Activated CD4-positive, alpha-beta T cell treated with anti-CD3 and anti-CD28 coated beads for 1 hour (primary cell): ENCODE measurements around the gene MVD.

ENCODE experiments used
- DNase-seq: peaks from one replicate; pipeline ENCODE4 v3.0.0-alpha.2; 2020

Gene MVD

GRCh38 chr16:88662843-88663606 lies at the start of gene MVD:
MVD (minus strand) TSS chr16:88663091; CDS start chr16:88663080, 11 bp downstream.
- peak; percentile 93 for DNase-seq

- DNase-seq, result no peak
Measured at GRCh38 chr16:88712362-88712979, 49.6 kb upstream of the MVD start.

GRCh38 chr16:88711750-88712340 lies 49.0 kb upstream of the MVD start:
- DNase-seq, result no peak

- no peak for DNase-seq
Measured at GRCh38 chr16:88710556-88710955, 47.7 kb upstream of the MVD start.

- DNase-seq, result no peak
Measured at GRCh38 chr16:88706965-88707826, 44.3 kb upstream of the MVD start.

GRCh38 chr16:88706229-88706964 lies 43.5 kb upstream of the MVD start, which contains the start of the genes CTU2 and RNF166:
CTU2 (plus strand) TSS chr16:88706503; CDS start chr16:88706531, 28 bp downstream.
RNF166 (minus strand) TSS chr16:88706408; CDS start chr16:88706325, 83 bp downstream.
- peak; percentile 88 for DNase-seq

- no peak for DNase-seq
Measured at GRCh38 chr16:88705801-88706228, 42.9 kb upstream of the MVD start.

- no peak for DNase-seq
Measured at GRCh38 chr16:88705076-88705684, 42.3 kb upstream of the MVD start.

GRCh38 chr16:88703486-88704309 lies 40.8 kb upstream of the MVD start:
- DNase-seq, result peak; percentile 44

GRCh38 chr16:88702371-88703210 lies 39.7 kb upstream of the MVD start:
- DNase-seq, result no peak

GRCh38 chr16:88701581-88702370 lies 38.9 kb upstream of the MVD start:
- DNase-seq, result no peak

- peak; percentile 91 for DNase-seq
Measured at GRCh38 chr16:88700636-88701482, 38.0 kb upstream of the MVD start.

- no peak for DNase-seq
Measured at GRCh38 chr16:88700322-88700635, 37.4 kb upstream of the MVD start.

GRCh38 chr16:88699180-88699579 lies 36.3 kb upstream of the MVD start:
- DNase-seq, result no peak

- no peak for DNase-seq
Measured at GRCh38 chr16:88698646-88699045, 35.8 kb upstream of the MVD start.

- DNase-seq, result no peak
Measured at GRCh38 chr16:88697831-88698615, 35.1 kb upstream of the MVD start.

GRCh38 chr16:88697116-88697830 lies 34.4 kb upstream of the MVD start:
- DNase-seq, result no peak
